GM12878 (cell line): ENCODE measurements around the gene DDX54. TPM values are rescaled to one million over a fixed set of nuclear protein-coding genes. Genes with fewer than 3 reads are reported as not detected.
A peak's percentile ranks its signal among the peaks of the same experiment; 100 is the strongest.

Source experiments
- ATAC-seq: fragments of 200-7000 bp; cut with Tn5 transposase; 3 replicates; pipeline ENCODE4 v1.9.1; 2020; ENCODE audit warnings: mild to moderate bottlenecking, moderate library complexity
- BruUV-seq: library from RNA; stranded (reverse); fragments of 400-500 nt; replicated peaks from 2 replicates; lab custom pipeline; 2021; lab: Mats Ljungman, UMichigan
- CTCF ChIA-PET: fragments of 300-600 bp; sonication (Branson Sonifier 250); formaldehyde crosslinking; extraction: SDS; loops from one replicate; lab custom pipeline; 2021; ENCODE audit warnings: inconsistent platforms; lab: Yijun Ruan, JAX
- POLR2A ChIA-PET: fragments of 350-600 bp; formaldehyde crosslinking; extraction: SDS; loops from one replicate; lab custom pipeline; 2021; ENCODE audit warnings: inconsistent platforms; lab: Charles Lee
- RAD21 ChIA-PET: fragments of 300-600 bp; sonication (Branson Sonifier 250); formaldehyde crosslinking; loops from one replicate; lab custom pipeline; 2023; ENCODE audit warnings: antibody characterized with exemption; ENCODE audit not compliant: unreplicated experiment; lab: Charles Lee
- SMC1A ChIA-PET: fragments of 300-600 bp; sonication (Branson Sonifier 250); formaldehyde crosslinking; loops from one replicate; lab custom pipeline; 2023; ENCODE audit not compliant: unreplicated experiment, uncharacterized antibody; lab: Charles Lee
- DNase-seq: peaks from one replicate; pipeline ENCODE4 v3.0.0-alpha.2; 2011; ENCODE audit warnings: low read depth, low spot score
- FAIRE-seq: peaks from 3 replicates; lab custom pipeline; 2011; peaks lifted over from hg19 to GRCh38; lab: Jason Lieb, UNC
- H2AFZ ChIP-seq: 2 replicates; pipeline ENCODE4 v1.6.0; 2011; ENCODE audit warnings: low read depth, low read length, control low read depth; ENCODE audit not compliant: control insufficient read depth
- H3K27ac ChIP-seq: 2 replicates; pipeline ENCODE4 v1.5.1; 2011; ENCODE audit warnings: control low read depth; ENCODE audit not compliant: control insufficient read depth, insufficient read depth
- H3K27me3 ChIP-seq, 2 experiments: replicated peaks in 1 of 2; 2 replicates each; pipeline versions ENCODE4 v1.6.0 to v1.6.1; 2011; ENCODE audit warnings: low read length in 1 of 2; ENCODE audit not compliant: control insufficient read depth in 2 of 2, insufficient read depth in 2 of 2
- H3K36me3 ChIP-seq, 2 experiments: 2 replicates each; pipeline ENCODE4 v1.5.1; 2011; ENCODE audit warnings: low read length in 1 of 2; ENCODE audit not compliant: control insufficient read depth in 2 of 2, insufficient read depth in 2 of 2
- H3K4me1 ChIP-seq: 2 replicates; pipeline ENCODE4 v1.6.1; 2011; ENCODE audit warnings: mild to moderate bottlenecking, low read length, moderate library complexity, mixed read lengths; ENCODE audit not compliant: control insufficient read depth, insufficient read depth
- H3K4me2 ChIP-seq: 2 replicates; pipeline ENCODE4 v1.6.0; 2011; ENCODE audit warnings: control low read depth; ENCODE audit not compliant: control insufficient read depth, insufficient read depth
- H3K4me3 ChIP-seq: fragments of 200-600 bp; sonication (generic); 2 replicates; pipeline ENCODE4 v1.5.1; 2016
- H3K79me2 ChIP-seq: 2 replicates; pipeline ENCODE4 v1.6.0; 2011; ENCODE audit warnings: low read length; ENCODE audit not compliant: control insufficient read depth, insufficient read depth
- H3K9ac ChIP-seq: 2 replicates; pipeline ENCODE4 v1.8.0; 2011; ENCODE audit warnings: low read length, control low read depth, mixed read lengths; ENCODE audit not compliant: control insufficient read depth, insufficient read depth
- H3K9me3 ChIP-seq: replicated peaks from 3 replicates; pipeline ENCODE4 v1.5.1; 2011; ENCODE audit warnings: mild to moderate bottlenecking, low read length; ENCODE audit not compliant: control insufficient read depth, insufficient read depth
- H4K20me1 ChIP-seq: 2 replicates; pipeline ENCODE4 v1.6.0; 2011; ENCODE audit not compliant: control insufficient read depth, insufficient read depth
- CHD2 ChIP-seq: IDR thresholded peaks from 2 replicates; pipeline ENCODE4 v1.6.1; 2011; ENCODE audit warnings: low read depth, low read length, improper control_type of control experiment, borderline replicate concordance
- EED ChIP-seq: sonication (generic); IDR thresholded peaks from 2 replicates; pipeline ENCODE4 v1.6.1; 2016; ENCODE audit warnings: antibody characterized with exemption, low read depth
- MYC ChIP-seq: IDR thresholded peaks from 2 replicates; pipeline ENCODE4 v1.6.1; 2011; ENCODE audit warnings: mild to moderate bottlenecking, low read length, moderate library complexity, inconsistent platforms; ENCODE audit not compliant: insufficient read depth, insufficient replicate concordance, insufficient read length, severe bottlenecking
- WGBS: methylation state at CpG from one replicate; pipeline ENCODE4 v1.1.6; 2016; ENCODE audit warnings: low lambda C conversion rate; ENCODE audit not compliant: insufficient replicate concordance, insufficient coverage; ENCODE audit errors: missing lambda C conversion rate; 5-methylcytosine and 5-hydroxymethylcytosine counted together
- in situ Hi-C: fragments of 300-500 bp; cut with MboI; formaldehyde crosslinking; loops from 9 replicates; pipeline ENCODE4 v1.14.3; 2018; ENCODE audit warnings: mixed read lengths
- intact Hi-C: fragments of 100-400 bp; cut with micrococcal nuclease; formaldehyde crosslinking; loops from one replicate; pipeline ENCODE4 v1.14.2; 2022; ENCODE audit not compliant: unreplicated experiment
- polyA plus RNA-seq, 11 experiments: library from polyadenylated mRNA; depleted of rRNA in 4 of 11; unstranded in 6 of 11; stranded (reverse) in 5 of 11; fragments of >200 nt; fragmentation: Nextera tagmentation in 4 of 11; fragmentation: Illumina TruSeq in 1 of 11; extraction: Ambion mirVana in 4 of 11; extraction: Trizol in 1 of 11; gene quantifications; 1 replicate in 1 of 11; 2 replicates in 10 of 11; pipeline versions ENCODE4 v1.2.1 to v1.2.3, GENCODE V29; 2011 to 2016; ENCODE audit warnings: inconsistent platforms in 2 of 11, missing spikeins in 2 of 11, low read depth in 1 of 11
- total RNA-seq, 4 experiments: library from RNA; depleted of rRNA in 3 of 4; stranded (reverse); fragments of >200 nt in 3 of 4; fragmentation: Illumina TruSeq in 1 of 4; extraction: Trizol in 1 of 4; gene quantifications; 2 replicates each; pipeline versions ENCODE4 v1.2.1 to v1.2.3, GENCODE V29; 2013 to 2021

The DDX54 gene
- total and polyA plus RNA-seq, 10 of the 15 experiments (the other 5 are each of a cell fraction or from before 2014, with no cell fraction given) = 1.9 to 115 (median 56.3) TPM

DNA sequence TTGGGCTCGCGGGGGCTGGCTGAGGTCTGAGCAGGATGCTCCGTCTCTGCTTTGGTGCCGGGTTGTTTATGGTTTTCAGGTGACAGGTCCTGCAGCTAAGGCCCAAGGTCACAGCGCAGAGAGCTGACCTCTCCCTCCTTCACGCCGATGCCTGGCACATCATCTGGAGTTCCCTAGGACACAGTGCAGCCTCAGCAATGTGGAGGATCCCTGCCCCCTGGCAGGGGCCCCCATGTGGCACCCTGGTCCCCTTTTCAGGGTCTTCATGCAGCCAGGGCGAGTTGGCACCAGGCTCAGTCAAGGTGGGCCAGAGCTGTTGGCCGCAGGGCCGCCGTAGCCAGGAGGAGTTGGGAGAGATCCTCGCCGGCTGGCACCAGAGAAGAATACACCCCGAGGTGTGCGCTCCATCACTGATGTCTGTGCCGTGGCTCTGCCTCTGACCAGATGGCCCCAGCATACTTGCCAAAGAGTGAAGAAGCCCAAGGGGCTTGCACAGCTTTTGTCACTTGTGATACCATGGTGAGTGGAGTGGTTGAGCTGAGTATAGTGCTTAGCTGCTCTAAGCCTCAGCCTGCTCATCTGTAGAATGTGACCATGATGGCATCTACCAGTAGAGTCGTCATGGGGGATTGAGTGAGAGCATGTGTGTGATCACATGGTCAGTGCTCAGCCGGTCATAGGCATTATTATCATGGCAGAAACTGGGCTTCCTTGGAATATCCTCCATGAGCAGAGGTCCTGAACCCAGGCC, 47.0 kb upstream of the DDX54 start:
- peaks cover 8% of the 10 kb centered on the region for H3K79me2 ChIP-seq
- WGBS = 91% methylated on average over 18 of the region's 18 CpGs
- in situ Hi-C loops (no loop called here), intact Hi-C loops (loop anchor here (2.0 kb wide), 1 partner anchor 35 kb away; no protein-coding TSS in a partner anchor)
- peak overlapping the region; percentile 46 for H3K4me2 ChIP-seq
- peak overlapping the region; percentile 97 for H3K27ac ChIP-seq
- H3K4me1 ChIP-seq = peaks cover 61% of the 10 kb centered on the region
- ATAC-seq (no peak), DNase-seq (no peak), FAIRE-seq (no peak)
- peak overlapping the region; percentile 67 for H3K9ac ChIP-seq
- H3K36me3 ChIP-seq = peaks cover 9 to 37% of the 10 kb centered on the region in 2 experiments
- no peaks in the 10 kb centered on the region for H3K27me3 ChIP-seq
- no peaks in the 10 kb centered on the region for H3K9me3 ChIP-seq
- peak; percentile 14 for TF ChIP-seq MYC
- TF ChIP-seq CHD2 = no peak
- TF ChIP-seq EED = 0 out of 2 replicates have a peak, but pooled peaks have one; percentile 10
- H4K20me1 ChIP-seq = no peaks in the 10 kb centered on the region
- SMC1A ChIA-PET = interaction anchor here (1.6 to 15.7 kb wide), 8 partner anchors 9 to 51 kb away, joined by 3 to 237 read pairs (median 18); partner anchors contain the start of genes DDX54 and RITA1
- RAD21 ChIA-PET = interaction anchor here (0.6 to 6.6 kb wide), 13 partner anchors 10 to 1135 kb away, joined by 3 to 47 read pairs (median 4); partner anchors contain the start of genes DDX54, RITA1 and TPCN1
- CTCF ChIA-PET = interaction anchor here (0.7 to 2.6 kb wide), 11 partner anchors 9 to 183 kb away, joined by 3 to 11 read pairs (median 4); no protein-coding TSS in a partner anchor
- no TSS peak for BruUV-seq
- POLR2A ChIA-PET = interaction anchor here (0.6 to 7.6 kb wide), 7 partner anchors 10 to 45 kb away, joined by 3 to 74 read pairs (median 3); partner anchors contain the start of gene TPCN1
- no peak overlapping the region for H3K4me3 ChIP-seq
- peak overlapping the region; percentile 22 for H2AFZ ChIP-seq
